ENCODE measurements around the gene OR52N1.

The OR52N1 gene

GRCh38 chr11:5791165-5791564 is at the start of gene OR52N1:
Gene OR52N1 (minus strand): TSS chr11:5791265. CDS start chr11:5788816, 2,449 bp downstream.
- DNase-seq (ENCODE audit: low read depth), result no peak

GRCh38 chr11:5837695-5838094 is 46.6 kb upstream of the OR52N1 start:
- no peak for DNase-seq (ENCODE audit: low read depth)

GRCh38 chr11:5833446-5833845 is 42.4 kb upstream of the OR52N1 start:
- DNase-seq (ENCODE audit: low read depth), result no peak

GRCh38 chr11:5831196-5831829 is 40.2 kb upstream of the OR52N1 start:
- no peak for DNase-seq (ENCODE audit: low read depth)

- DNase-seq (ENCODE audit: low read depth), result no peak
Observed at GRCh38 chr11:5818245-5818886, 27.3 kb upstream of the OR52N1 start.

- no peak for DNase-seq (ENCODE audit: low read depth)
Observed at GRCh38 chr11:5815534-5815933, 24.5 kb upstream of the OR52N1 start.

GRCh38 chr11:5809905-5810795 is 19.1 kb upstream of the OR52N1 start:
- no peak for DNase-seq (ENCODE audit: low read depth)

GRCh38 chr11:5809122-5809519 is 18.1 kb upstream of the OR52N1 start:
- no peak for DNase-seq (ENCODE audit: low read depth)

- DNase-seq (ENCODE audit: low read depth), result peak; percentile 45
Observed at GRCh38 chr11:5808500-5809121, 17.5 kb upstream of the OR52N1 start, which contains the start of gene OR52N2. Gene OR52N2 (plus strand): TSS chr11:5808924. CDS start chr11:5820336, 11,412 bp downstream.

- DNase-seq (ENCODE audit: low read depth), result no peak
Observed at GRCh38 chr11:5807580-5807979, 16.5 kb upstream of the OR52N1 start.

GRCh38 chr11:5803982-5804381 is 12.9 kb upstream of the OR52N1 start:
- no peak for DNase-seq (ENCODE audit: low read depth)

GRCh38 chr11:5796541-5796940 is 5.5 kb upstream of the OR52N1 start:
- no peak for DNase-seq (ENCODE audit: low read depth)

- DNase-seq (ENCODE audit: low read depth), result no peak
Observed at GRCh38 chr11:5783255-5783654, 7.8 kb downstream of the OR52N1 start, which contains the start of gene OR52N5. Gene OR52N5 (minus strand): TSS chr11:5783355. CDS start chr11:5778634, 4,721 bp downstream.

GRCh38 chr11:5767056-5767455 is 24.0 kb downstream of the OR52N1 start:
- no peak for DNase-seq (ENCODE audit: low read depth)

GRCh38 chr11:5753943-5754342 is 37.1 kb downstream of the OR52N1 start, which contains the start of gene OR52N4:
Gene OR52N4 (plus strand): TSS chr11:5754243. CDS start chr11:5754741, 498 bp downstream.
- DNase-seq (ENCODE audit: low read depth), result no peak

- no peak for DNase-seq (ENCODE audit: low read depth)
Observed at GRCh38 chr11:5749836-5750235, 41.2 kb downstream of the OR52N1 start.

GRCh38 chr11:5746614-5747013 is 44.5 kb downstream of the OR52N1 start:
- DNase-seq (ENCODE audit: low read depth), result no peak

GRCh38 chr11:5738431-5738830 is 52.6 kb downstream of the OR52N1 start:
- no peak for DNase-seq (ENCODE audit: low read depth)

- DNase-seq (ENCODE audit: low read depth), result no peak
Observed at GRCh38 chr11:5737670-5738392, 53.2 kb downstream of the OR52N1 start.

- no peak for DNase-seq (ENCODE audit: low read depth)
Observed at GRCh38 chr11:5737091-5737490, 54.0 kb downstream of the OR52N1 start.

Data from activated T-cell treated with anti-CD3 and anti-CD28 coated beads for 48 hours (primary cell).